Esophagus (tissue), 2 donors: ENCODE results near the gene OVCA2. TPM values are rescaled to one million over a fixed set of nuclear protein-coding genes. Genes with fewer than 3 reads are reported as not detected.

Experiments used
- H3K27ac ChIP-seq, 2 donors: one replicate each; pipeline ENCODE4 v1.5.1; 2013; ENCODE audit warnings: low read depth in 2 of 2, mild to moderate bottlenecking in 2 of 2, inconsistent platforms in 1 of 2, low read length in 1 of 2, moderate library complexity in 1 of 2
- H3K27me3 ChIP-seq, 2 donors: one replicate each; pipeline ENCODE4 v1.6.1; 2013; ENCODE audit warnings: low read length in 2 of 2, control low read depth in 1 of 2, mild to moderate bottlenecking in 1 of 2; ENCODE audit not compliant: insufficient read depth in 2 of 2, control insufficient read depth in 1 of 2
- H3K36me3 ChIP-seq, 2 donors: one replicate each; pipeline ENCODE4 v1.6.1; 2013; ENCODE audit warnings: low read length in 1 of 2; ENCODE audit not compliant: control insufficient read depth in 2 of 2, insufficient read depth in 2 of 2
- H3K4me1 ChIP-seq, 2 donors: one replicate each; pipeline ENCODE4 v1.6.1; 2013; ENCODE audit warnings: low read length in 1 of 2; ENCODE audit not compliant: control insufficient read depth in 2 of 2, insufficient read depth in 2 of 2
- H3K4me3 ChIP-seq, 2 donors: one replicate each; pipeline ENCODE4 v1.5.1; 2013; ENCODE audit warnings: low read length in 2 of 2, mild to moderate bottlenecking in 2 of 2, low read depth in 1 of 2, moderate library complexity in 1 of 2
- H3K9me3 ChIP-seq, 2 donors: one replicate each; pipeline ENCODE4 v1.6.1; 2013; ENCODE audit warnings: mild to moderate bottlenecking in 2 of 2, low read depth in 1 of 2, low read length in 1 of 2, moderate library complexity in 1 of 2; ENCODE audit not compliant: control insufficient read depth in 2 of 2, insufficient read depth in 1 of 2
- WGBS, 2 donors: extraction: QIAGEN DNeasy Blood & Tissue Kit; methylation state at CpG; one replicate each; pipeline ENCODE4 v1.1.7; 2013; 5-methylcytosine and 5-hydroxymethylcytosine counted together
- polyA plus RNA-seq, 2 donors: library from polyadenylated mRNA; stranded (reverse); fragments of 200-250 nt; gene quantifications; one replicate each; pipeline ENCODE4 v1.2.3, GENCODE V29; 2013
- donor health status: healthy with polysubstance abuse.
- donor health status: Bipolar disorder and iron deficiency.

OVCA2 gene
- polyA plus RNA-seq, 2 donors = 38.4 to 55.6 TPM

- Histone ChIP-seq H3K27ac (peak overlapping the region; percentile 21 to 72), H3K27me3 (peaks cover 0 to 3% of the 10 kb centered on the region in 2 donors), H3K4me1 (peaks cover 6 to 22% of the 10 kb centered on the region in 2 donors), H3K36me3 (no peaks in the 10 kb centered on the region), H3K9me3 (no peaks in the 10 kb centered on the region), H3K4me3 (no peak overlapping the region)
- WGBS, 2 donors = 22 to 25% methylated on average over 13 of the region's 13 CpGs
These were observed 42.1 kb upstream of the OVCA2 start for GRCh38 chr17:1999557-2000251.

- WGBS, 2 donors = 52 to 58% methylated on average over 16 of the region's 16 CpGs
- no peaks in the 10 kb centered on the region for H3K9me3 ChIP-seq
- peaks cover 0 to 3% of the 10 kb centered on the region in 2 donors for H3K27me3 ChIP-seq
- peak overlapping the region; percentile 8 to 16 for H3K27ac ChIP-seq
- H3K4me3 ChIP-seq = no peak overlapping the region
- peaks cover 5 to 14% of the 10 kb centered on the region in 2 donors for H3K4me1 ChIP-seq
- no peaks in the 10 kb centered on the region for H3K36me3 ChIP-seq
These were observed 39.0 kb upstream of the OVCA2 start for GRCh38 chr17:2002767-2003329.

GRCh38 chr17:2003525-2003924 is 38.3 kb upstream of the OVCA2 start:
- Histone ChIP-seq H3K4me3 (no peak overlapping the region), H3K27ac (no peak overlapping the region), H3K9me3 (no peaks in the 10 kb centered on the region), H3K4me1 (peaks cover 4 to 14% of the 10 kb centered on the region in 2 donors), H3K27me3 (peaks cover 0 to 3% of the 10 kb centered on the region in 2 donors), H3K36me3 (no peaks in the 10 kb centered on the region)
- 83 to 91% methylated on average over 13 of the region's 13 CpGs for WGBS, 2 donors

- H3K27me3 ChIP-seq = peaks cover 0 to 3% of the 10 kb centered on the region in 2 donors
- H3K4me1 ChIP-seq = peaks cover 4 to 9% of the 10 kb centered on the region in 2 donors
- no peak overlapping the region for H3K27ac ChIP-seq
- WGBS, 2 donors = 84 to 85% methylated on average over 12 of the region's 12 CpGs
- H3K9me3 ChIP-seq = no peaks in the 10 kb centered on the region
- H3K36me3 ChIP-seq = no peaks in the 10 kb centered on the region
- H3K4me3 ChIP-seq = no peak overlapping the region
These were observed 37.3 kb upstream of the OVCA2 start for GRCh38 chr17:2004435-2004952.

GRCh38 chr17:2008332-2009126 is 33.3 kb upstream of the OVCA2 start:
- Histone ChIP-seq H3K27me3 (no peaks in the 10 kb centered on the region), H3K27ac (no peak overlapping the region), H3K4me3 (no peak overlapping the region), H3K9me3 (no peaks in the 10 kb centered on the region), H3K36me3 (no peaks in the 10 kb centered on the region), H3K4me1 (peaks cover 0 to 5% of the 10 kb centered on the region in 2 donors)
- WGBS, 2 donors = 86 to 88% methylated on average over 15 of the region's 15 CpGs

- Histone ChIP-seq H3K4me3 (no peak overlapping the region), H3K36me3 (no peaks in the 10 kb centered on the region), H3K4me1 (peaks cover 3 to 5% of the 10 kb centered on the region in 2 donors), H3K9me3 (no peaks in the 10 kb centered on the region), H3K27ac (no peak overlapping the region), H3K27me3 (no peaks in the 10 kb centered on the region)
- 94 to 95% methylated on average over 10 of the region's 10 CpGs for WGBS, 2 donors
These were observed 32.1 kb upstream of the OVCA2 start for GRCh38 chr17:2009737-2010136.

GRCh38 chr17:2011411-2012371 is 30.1 kb upstream of the OVCA2 start:
- Histone ChIP-seq H3K36me3 (no peaks in the 10 kb centered on the region), H3K9me3 (no peaks in the 10 kb centered on the region), H3K27me3 (no peaks in the 10 kb centered on the region), H3K4me1 (peaks cover 3 to 8% of the 10 kb centered on the region in 2 donors), H3K4me3 (no peak overlapping the region), H3K27ac (peak overlapping the region; percentile 79 to 82)
- 19 to 33% methylated on average over 24 of the region's 24 CpGs for WGBS, 2 donors

GRCh38 chr17:2012499-2012898 is 29.3 kb upstream of the OVCA2 start:
- H3K9me3 ChIP-seq = no peaks in the 10 kb centered on the region
- WGBS, 2 donors = 88 to 95% methylated on average over 4 of the region's 4 CpGs
- peak overlapping the region; percentile 79 to 82 for H3K27ac ChIP-seq
- H3K36me3 ChIP-seq = no peaks in the 10 kb centered on the region
- H3K27me3 ChIP-seq = no peaks in the 10 kb centered on the region
- H3K4me1 ChIP-seq = peaks cover 3 to 11% of the 10 kb centered on the region in 2 donors
- H3K4me3 ChIP-seq = no peak overlapping the region
